CD8-positive, alpha-beta memory T cell (primary cell): ENCODE data around the gene PSMB3. TPM values are rescaled to one million over a fixed set of nuclear protein-coding genes. Genes with fewer than 3 reads are reported as not detected.
A peak's percentile ranks its signal among the peaks of the same experiment; 100 is the strongest.
"Not testable (repeated sequence)": the region's sequence is repeated elsewhere in the genome, so short reads cannot be mapped to it uniquely, and the experiment has no call there.

Experiments
- CTCF ChIA-PET: fragments of 350-600 bp; sonication (Branson Sonifier 250); formaldehyde crosslinking; loops from one replicate; lab custom pipeline; 2021; ENCODE audit warnings: antibody characterized with exemption; lab: Charles Lee
- POLR2A ChIA-PET: fragments of 350-600 bp; sonication (Branson Sonifier 250); formaldehyde crosslinking; loops from one replicate; lab custom pipeline; 2021; ENCODE audit warnings: antibody characterized with exemption; lab: Charles Lee
- DNase-seq, 5 donors: peaks; one replicate each; pipeline versions ENCODE4 v3.0.0 to v3.0.0-alpha.2; 2020 to 2022; ENCODE audit warnings: mixed read lengths in 1 of 5
- H3K27ac ChIP-seq: one replicate; pipeline ENCODE4 v1.7.0; 2013; ENCODE audit warnings: low read depth, mild to moderate bottlenecking, low read length, moderate library complexity
- H3K27me3 ChIP-seq: 2 replicates; pipeline ENCODE4 v1.7.0; 2013; ENCODE audit warnings: low read length, mild to moderate bottlenecking; ENCODE audit not compliant: insufficient read depth, poor library complexity, severe bottlenecking
- H3K36me3 ChIP-seq: 2 replicates; pipeline ENCODE4 v1.7.0; 2013; ENCODE audit warnings: mild to moderate bottlenecking, low read length, moderate library complexity; ENCODE audit not compliant: insufficient read depth
- H3K4me1 ChIP-seq: 2 replicates; pipeline ENCODE4 v1.7.0; 2013; ENCODE audit warnings: mild to moderate bottlenecking, low read length, moderate library complexity; ENCODE audit not compliant: insufficient read depth
- H3K4me3 ChIP-seq: 2 replicates; pipeline ENCODE4 v1.7.0; 2013; ENCODE audit warnings: mild to moderate bottlenecking, low read length
- H3K9me3 ChIP-seq: 2 replicates; pipeline ENCODE4 v1.7.0; 2013; ENCODE audit warnings: mild to moderate bottlenecking, low read length
- H3K27ac Mint-ChIP-seq, 8 donors: one replicate each; pipeline ENCODE4 v1.8.0; 2020 to 2021; ENCODE audit warnings: mixed read lengths in 8 of 8, mild to moderate bottlenecking in 6 of 8, inconsistent platforms in 3 of 8, moderate library complexity in 3 of 8
- H3K27me3 Mint-ChIP-seq, 2 donors: one replicate each; pipeline ENCODE4 v1.8.0; 2020 to 2021; ENCODE audit warnings: mixed read lengths in 2 of 2, mild to moderate bottlenecking in 1 of 2, moderate library complexity in 1 of 2
- H3K36me3 Mint-ChIP-seq, 3 donors: one replicate each; pipeline ENCODE4 v1.8.0; 2020 to 2021; ENCODE audit warnings: mixed read lengths in 3 of 3, inconsistent platforms in 1 of 3, mild to moderate bottlenecking in 1 of 3
- H3K4me1 Mint-ChIP-seq, 3 donors: one replicate each; pipeline ENCODE4 v1.8.0; 2020 to 2021; ENCODE audit warnings: mixed read lengths in 3 of 3, inconsistent platforms in 1 of 3, mild to moderate bottlenecking in 1 of 3
- H3K4me3 Mint-ChIP-seq, 7 donors: one replicate each; pipeline ENCODE4 v1.8.0; 2020 to 2021; ENCODE audit warnings: mixed read lengths in 7 of 7, mild to moderate bottlenecking in 6 of 7, moderate library complexity in 4 of 7, inconsistent platforms in 2 of 7
- H3K9me3 Mint-ChIP-seq, 5 donors: one replicate each; pipeline ENCODE4 v1.8.0; 2020 to 2022; ENCODE audit warnings: mixed read lengths in 5 of 5, mild to moderate bottlenecking in 3 of 5, moderate library complexity in 2 of 5, inconsistent platforms in 1 of 5
- polyA plus RNA-seq: library from polyadenylated mRNA; unstranded; fragments of 300-500 nt; fragmentation: Illumina TruSeq; gene quantifications from one replicate; pipeline ENCODE4 v1.2.3, GENCODE V29; 2021
- total RNA-seq, 2 experiments: library from RNA; stranded (reverse); gene quantifications; one replicate each; pipeline ENCODE4 v1.2.3, GENCODE V29; 2021

PSMB3 gene
- total and polyA plus RNA-seq, 3 experiments from 2014 or later = 317 to 431 (median 323) TPM

- peaks cover 3 to 88% (median 26%) of the 10 kb centered on the region in 3 donors for H3K36me3 Mint-ChIP-seq
- H3K27me3 Mint-ChIP-seq = no peaks in the 10 kb centered on the region
- no peak overlapping the region for H3K27ac Mint-ChIP-seq
- Histone ChIP-seq H3K9me3 (no peaks in the 10 kb centered on the region), H3K4me3 (no peak overlapping the region), H3K27me3 (no peaks in the 10 kb centered on the region), H3K27ac (no peak overlapping the region), H3K4me1 (no peaks in the 10 kb centered on the region), H3K36me3 (peaks cover 74% of the 10 kb centered on the region)
- peaks cover 0 to 2% (median 0%) of the 10 kb centered on the region in 3 donors for H3K4me1 Mint-ChIP-seq
- ChIA-PET CTCF (no interaction called here), POLR2A (interaction anchor here (0.6 kb wide), 1 partner anchor 18 kb away, joined by 4 read pairs; no protein-coding TSS in a partner anchor)
- H3K4me3 Mint-ChIP-seq = no peak overlapping the region
- DNase-seq = peak in 1 of 5 donors; percentile 18
- H3K9me3 Mint-ChIP-seq = no peaks in the 10 kb centered on the region
These were observed 25.2 kb downstream of the PSMB3 start for GRCh38 chr17:38777641-38778250.

GRCh38 chr17:38779965-38780752 lies 27.6 kb downstream of the PSMB3 start:
- H3K36me3 Mint-ChIP-seq = peaks cover 7 to 89% (median 22%) of the 10 kb centered on the region in 3 donors
- Histone ChIP-seq H3K4me1 (no peaks in the 10 kb centered on the region), H3K4me3 (no peak overlapping the region), H3K27ac (no peak overlapping the region), H3K9me3 (no peaks in the 10 kb centered on the region), H3K36me3 (peaks cover 79% of the 10 kb centered on the region), H3K27me3 (no peaks in the 10 kb centered on the region)
- H3K9me3 Mint-ChIP-seq = no peaks in the 10 kb centered on the region
- POLR2A ChIA-PET = interaction anchor here (0.6 kb wide), 1 partner anchor 180 kb away, joined by 4 read pairs; no protein-coding TSS in a partner anchor
- no peak for DNase-seq
- H3K27me3 Mint-ChIP-seq = no peaks in the 10 kb centered on the region
- H3K4me1 Mint-ChIP-seq = peaks cover 0 to 2% (median 0%) of the 10 kb centered on the region in 3 donors
- H3K4me3 Mint-ChIP-seq = no peak overlapping the region
- CTCF ChIA-PET = interaction anchor here (1.1 kb wide), 1 partner anchor 17 kb away, joined by 3 read pairs; no protein-coding TSS in a partner anchor
- peak overlapping the region in 1 of 8 donors; percentile 90 for H3K27ac Mint-ChIP-seq

- H3K27ac Mint-ChIP-seq = peak overlapping the region in 2 of 8 donors; percentile 56 to 75
- ChIA-PET CTCF (no interaction called here), POLR2A (no interaction called here)
- no peak overlapping the region for H3K4me3 ChIP-seq
- H3K27ac ChIP-seq = no peak overlapping the region
- peaks cover 0 to 4% (median 0%) of the 10 kb centered on the region in 3 donors for H3K4me1 Mint-ChIP-seq
- H3K27me3 Mint-ChIP-seq = no peaks in the 10 kb centered on the region
- H3K9me3 Mint-ChIP-seq = no peaks in the 10 kb centered on the region
- H3K4me3 Mint-ChIP-seq = no peak overlapping the region
- H3K27me3 ChIP-seq = no peaks in the 10 kb centered on the region
- peaks cover 80% of the 10 kb centered on the region for H3K36me3 ChIP-seq
- H3K36me3 Mint-ChIP-seq = peaks cover 7 to 89% (median 18%) of the 10 kb centered on the region in 3 donors
- DNase-seq = no peak
- H3K9me3 ChIP-seq = no peaks in the 10 kb centered on the region
- H3K4me1 ChIP-seq = no peaks in the 10 kb centered on the region
These were observed 30.7 kb downstream of the PSMB3 start for GRCh38 chr17:38783227-38783626.

- Mint-ChIP-seq H3K27me3 (no peaks in the 10 kb centered on the region), H3K9me3 (no peaks in the 10 kb centered on the region), H3K4me1 (peaks cover 2 to 20% (median 17%) of the 10 kb centered on the region in 3 donors), H3K27ac (peak overlapping the region in 2 of 8 donors; percentile 19 to 26), H3K4me3 (no peak overlapping the region), H3K36me3 (peaks cover 3 to 75% (median 6%) of the 10 kb centered on the region in 3 donors)
- DNase-seq = no peak
- Histone ChIP-seq H3K36me3 (peaks cover 49% of the 10 kb centered on the region), H3K4me1 (no peaks in the 10 kb centered on the region), H3K27ac (no peak overlapping the region), H3K9me3 (no peaks in the 10 kb centered on the region), H3K27me3 (no peaks in the 10 kb centered on the region), H3K4me3 (no peak overlapping the region)
- POLR2A ChIA-PET = no interaction called here
- CTCF ChIA-PET = interaction anchor here (1.8 kb wide), 1 partner anchor 459 kb away, joined by 4 read pairs; no protein-coding TSS in a partner anchor
These were observed 33.8 kb downstream of the PSMB3 start for GRCh38 chr17:38786372-38786771.

- not testable (repeated sequence) for H3K4me3 Mint-ChIP-seq
- CTCF ChIA-PET = interaction anchor here (1.8 kb wide), 1 partner anchor 457 kb away, joined by 4 read pairs; no protein-coding TSS in a partner anchor
These were observed 35.5 kb downstream of the PSMB3 start for GRCh38 chr17:38787999-38788398.

GRCh38 chr17:38789185-38789584 lies 36.6 kb downstream of the PSMB3 start:
- no peak overlapping the region for H3K27ac ChIP-seq
- no peaks in the 10 kb centered on the region for H3K9me3 Mint-ChIP-seq
- ChIA-PET CTCF (no interaction called here), POLR2A (no interaction called here)
- H3K4me1 ChIP-seq = no peaks in the 10 kb centered on the region
- DNase-seq = no peak
- H3K4me3 ChIP-seq = no peak overlapping the region
- no peak overlapping the region for H3K4me3 Mint-ChIP-seq
- peaks cover 3 to 65% (median 6%) of the 10 kb centered on the region in 3 donors for H3K36me3 Mint-ChIP-seq
- H3K27ac Mint-ChIP-seq = peak overlapping the region in 2 of 8 donors; percentile 3 to 52
- no peaks in the 10 kb centered on the region for H3K9me3 ChIP-seq
- no peaks in the 10 kb centered on the region for H3K27me3 Mint-ChIP-seq
- H3K27me3 ChIP-seq = no peaks in the 10 kb centered on the region
- H3K36me3 ChIP-seq = peaks cover 27% of the 10 kb centered on the region
- H3K4me1 Mint-ChIP-seq = peaks cover 7 to 32% (median 31%) of the 10 kb centered on the region in 3 donors

More at GRCh38 chr17:38787999-38788398, 35.5 kb downstream of the PSMB3 start:
- H3K27ac ChIP-seq, H3K27me3 Mint-ChIP-seq, H3K4me3 ChIP-seq, H3K9me3 ChIP-seq, H3K4me1 ChIP-seq, H3K27ac Mint-ChIP-seq, H3K9me3 Mint-ChIP-seq, DNase-seq, H3K27me3 ChIP-seq, POLR2A ChIA-PET: not testable (repeated sequence)
- H3K36me3 ChIP-seq = peaks cover 35% of the 10 kb centered on the region
- peaks cover 5 to 26% (median 25%) of the 10 kb centered on the region in 3 donors for H3K4me1 Mint-ChIP-seq
- peaks cover 3 to 70% (median 6%) of the 10 kb centered on the region in 3 donors for H3K36me3 Mint-ChIP-seq

DNA sequence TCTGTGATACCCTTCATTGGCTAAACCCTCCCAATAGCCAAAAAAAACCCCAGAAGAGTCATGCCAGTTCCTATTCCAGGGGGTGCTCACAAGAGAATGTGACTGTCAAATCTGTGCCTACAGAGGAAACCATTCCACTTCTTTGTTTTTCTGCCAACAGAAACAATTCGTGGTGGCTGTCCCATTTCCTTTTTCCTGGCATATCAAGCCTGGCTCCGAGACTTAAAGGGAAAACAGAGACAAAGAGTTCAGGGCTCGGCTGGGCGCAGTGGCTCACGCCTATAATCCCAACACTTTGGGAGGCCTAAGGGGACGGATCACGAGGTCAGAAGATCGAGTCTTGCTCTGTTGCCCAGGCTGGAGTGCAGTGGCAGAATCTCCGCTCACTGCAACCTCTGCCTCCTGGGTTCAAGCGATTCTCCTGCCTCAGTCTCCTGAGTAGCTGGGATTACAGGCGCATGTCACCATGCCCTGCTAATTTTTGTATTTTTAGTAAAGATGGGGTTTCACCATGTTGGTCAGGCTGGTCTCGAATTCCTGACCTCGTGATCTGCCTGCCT lies 37.7 kb downstream of the PSMB3 start:
- Mint-ChIP-seq H3K36me3 (peaks cover 0 to 60% (median 3%) of the 10 kb centered on the region in 3 donors), H3K27ac (peak overlapping the region in 1 of 8 donors; percentile 9), H3K4me1 (peaks cover 8 to 39% (median 38%) of the 10 kb centered on the region in 3 donors)
- CTCF ChIA-PET, POLR2A ChIA-PET, H3K27ac ChIP-seq, H3K9me3 Mint-ChIP-seq, H3K9me3 ChIP-seq, H3K4me3 ChIP-seq, H3K27me3 ChIP-seq, H3K27me3 Mint-ChIP-seq, H3K4me1 ChIP-seq, DNase-seq, H3K4me3 Mint-ChIP-seq: not testable (repeated sequence)
- H3K36me3 ChIP-seq = peaks cover 16% of the 10 kb centered on the region
